ENCODE data around the gene LAMP5. TPM values are rescaled to one million over a fixed set of nuclear protein-coding genes. Genes with fewer than 3 reads are reported as not detected.

The LAMP5 gene, protein sequence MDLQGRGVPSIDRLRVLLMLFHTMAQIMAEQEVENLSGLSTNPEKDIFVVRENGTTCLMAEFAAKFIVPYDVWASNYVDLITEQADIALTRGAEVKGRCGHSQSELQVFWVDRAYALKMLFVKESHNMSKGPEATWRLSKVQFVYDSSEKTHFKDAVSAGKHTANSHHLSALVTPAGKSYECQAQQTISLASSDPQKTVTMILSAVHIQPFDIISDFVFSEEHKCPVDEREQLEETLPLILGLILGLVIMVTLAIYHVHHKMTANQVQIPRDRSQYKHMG
- not detected for total RNA-seq

GRCh38 chr20:9514461-9515213 is at the start of gene LAMP5:
TSS of gene LAMP5 (plus strand) at chr20:9514590. CDS start at chr20:9514853, 263 bp downstream.
- 0 to 2% methylated on average over 5 to 11 of the region's 38 CpGs for WGBS, 2 donors (ENCODE audit: low coverage in 1 of 2)
- no peak for TF ChIP-seq POLR2AphosphoS5 (IDR thresholded peaks at IDR 0.05)
- no peak for TF ChIP-seq POLR2A (IDR thresholded peaks at IDR 0.05)
- TF ChIP-seq, protein P1, sequence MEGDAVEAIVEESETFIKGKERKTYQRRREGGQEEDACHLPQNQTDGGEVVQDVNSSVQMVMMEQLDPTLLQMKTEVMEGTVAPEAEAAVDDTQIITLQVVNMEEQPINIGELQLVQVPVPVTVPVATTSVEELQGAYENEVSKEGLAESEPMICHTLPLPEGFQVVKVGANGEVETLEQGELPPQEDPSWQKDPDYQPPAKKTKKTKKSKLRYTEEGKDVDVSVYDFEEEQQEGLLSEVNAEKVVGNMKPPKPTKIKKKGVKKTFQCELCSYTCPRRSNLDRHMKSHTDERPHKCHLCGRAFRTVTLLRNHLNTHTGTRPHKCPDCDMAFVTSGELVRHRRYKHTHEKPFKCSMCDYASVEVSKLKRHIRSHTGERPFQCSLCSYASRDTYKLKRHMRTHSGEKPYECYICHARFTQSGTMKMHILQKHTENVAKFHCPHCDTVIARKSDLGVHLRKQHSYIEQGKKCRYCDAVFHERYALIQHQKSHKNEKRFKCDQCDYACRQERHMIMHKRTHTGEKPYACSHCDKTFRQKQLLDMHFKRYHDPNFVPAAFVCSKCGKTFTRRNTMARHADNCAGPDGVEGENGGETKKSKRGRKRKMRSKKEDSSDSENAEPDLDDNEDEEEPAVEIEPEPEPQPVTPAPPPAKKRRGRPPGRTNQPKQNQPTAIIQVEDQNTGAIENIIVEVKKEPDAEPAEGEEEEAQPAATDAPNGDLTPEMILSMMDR (IDR thresholded peaks at IDR 0.05): no peak
- TF ChIP-seq EP300 (IDR thresholded peaks at IDR 0.05): no peak
- peak within 1 kb of the TSS in 1 of 2 donors; percentile 35 for H3K4me3 ChIP-seq
- ATAC-seq: no peak
- H3K27ac ChIP-seq: no peak within 1 kb of the TSS
- H3K36me3 ChIP-seq: no peaks in the 10 kb centered on the region
- H3K9me3 ChIP-seq: no peaks in the 10 kb centered on the region
- peaks cover 71% of the 10 kb centered on the region for H3K27me3 ChIP-seq
- H3K4me1 ChIP-seq: peaks cover 0 to 26% (median 12%) of the 10 kb centered on the region in 3 donors

- H3K9me3 ChIP-seq: peaks cover 0 to 5% (median 0%) of the 10 kb centered on the region in 3 donors
- ATAC-seq: no peak
- no peaks in the 10 kb centered on the region for H3K4me1 ChIP-seq
- 42 to 44% methylated on average over 3 of the region's 3 CpGs for WGBS, 2 donors (ENCODE audit: low coverage in 1 of 2)
- peaks cover 0 to 13% of the 10 kb centered on the region in 2 donors for H3K36me3 ChIP-seq
- H3K4me3 ChIP-seq: no peak overlapping the region
- H3K27me3 ChIP-seq: no peaks in the 10 kb centered on the region
- TF ChIP-seq, protein P1 (IDR thresholded peaks at IDR 0.05): peak in 1 of 4 experiments; percentile 43
- no peak for TF ChIP-seq EP300 (IDR thresholded peaks at IDR 0.05)
- no peak overlapping the region for H3K27ac ChIP-seq
These were observed 46.4 kb upstream of the LAMP5 start for GRCh38 chr20:9467995-9468394.

DNA sequence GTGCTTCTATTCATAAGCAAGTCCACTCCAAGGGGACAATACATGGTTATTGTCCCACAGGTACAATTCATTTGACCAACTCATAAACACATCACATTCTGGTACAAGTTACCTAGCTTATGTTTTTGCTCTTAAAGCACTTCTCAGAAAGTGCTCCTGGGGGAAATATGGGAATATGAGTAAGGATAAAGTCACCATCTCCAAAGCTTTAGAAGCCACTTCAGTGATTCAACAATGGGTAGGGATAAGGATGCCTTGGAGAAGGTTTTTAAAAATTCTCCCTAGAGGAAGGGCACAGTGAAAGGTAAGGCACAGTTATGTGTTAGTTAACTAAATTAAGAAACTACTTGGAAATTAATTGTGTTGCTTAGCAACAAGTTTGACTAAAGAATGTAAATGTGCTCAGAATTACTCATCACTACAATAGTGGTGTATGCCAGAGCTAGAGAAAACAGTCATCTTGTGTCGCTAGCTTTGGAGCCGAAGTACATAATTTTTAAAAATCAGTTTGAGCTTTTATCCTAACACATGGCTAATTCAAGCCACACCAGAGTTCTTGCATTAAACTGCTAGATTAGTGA is 39.5 kb upstream of the LAMP5 start:
- no peak for TF ChIP-seq POLR2AphosphoS5 (IDR thresholded peaks at IDR 0.05)
- TF ChIP-seq EP300 (IDR thresholded peaks at IDR 0.05): no peak
- TF ChIP-seq, protein P1 (IDR thresholded peaks at IDR 0.05): no peak
- TF ChIP-seq POLR2A (IDR thresholded peaks at IDR 0.05): no peak
- Histone ChIP-seq H3K36me3 (peaks cover 0 to 27% of the 10 kb centered on the region in 2 donors), H3K27me3 (no peaks in the 10 kb centered on the region), H3K4me1 (no peaks in the 10 kb centered on the region), H3K4me3 (no peak overlapping the region), H3K27ac (no peak overlapping the region), H3K9me3 (no peaks in the 10 kb centered on the region)
- 20 to 35% methylated on average over 1 to 2 of the region's 2 CpGs for WGBS, 2 donors (ENCODE audit: low coverage in 1 of 2)
- no peak for ATAC-seq

DNA sequence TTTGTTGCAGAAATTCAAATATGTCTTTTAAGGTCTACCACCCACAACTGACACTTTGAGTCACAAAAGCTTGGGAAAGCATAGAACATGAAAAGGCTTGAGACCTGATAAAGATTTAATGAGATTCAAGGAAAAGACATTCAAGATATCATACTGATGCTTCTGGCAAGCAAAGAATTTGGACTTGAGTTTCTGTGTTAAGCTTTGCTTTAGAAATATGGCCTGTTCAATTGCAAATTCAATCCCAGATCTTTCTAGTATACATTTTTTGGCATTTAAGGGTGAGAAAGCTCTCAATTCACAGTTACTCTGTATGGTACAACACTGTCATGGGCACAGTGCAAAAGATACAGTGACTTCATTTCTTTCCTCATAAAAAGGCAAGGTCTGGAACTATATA is 38.9 kb upstream of the LAMP5 start:
- no peaks in the 10 kb centered on the region for H3K27me3 ChIP-seq
- no peak for ATAC-seq
- TF ChIP-seq, protein P1 (IDR thresholded peaks at IDR 0.05): no peak
- TF ChIP-seq EP300 (IDR thresholded peaks at IDR 0.05) (no peak), POLR2AphosphoS5 (IDR thresholded peaks at IDR 0.05) (no peak), POLR2A (IDR thresholded peaks at IDR 0.05) (no peak)
- H3K9me3 ChIP-seq: no peaks in the 10 kb centered on the region
- H3K4me1 ChIP-seq: no peaks in the 10 kb centered on the region
- peaks cover 0 to 24% of the 10 kb centered on the region in 2 donors for H3K36me3 ChIP-seq
- H3K27ac ChIP-seq: no peak overlapping the region
- H3K4me3 ChIP-seq: no peak overlapping the region

Measured in gastroesophageal sphincter (tissue), 4 donors.